ENCODE measurements around the gene HOXD13.

Gene HOXD13

DNA sequence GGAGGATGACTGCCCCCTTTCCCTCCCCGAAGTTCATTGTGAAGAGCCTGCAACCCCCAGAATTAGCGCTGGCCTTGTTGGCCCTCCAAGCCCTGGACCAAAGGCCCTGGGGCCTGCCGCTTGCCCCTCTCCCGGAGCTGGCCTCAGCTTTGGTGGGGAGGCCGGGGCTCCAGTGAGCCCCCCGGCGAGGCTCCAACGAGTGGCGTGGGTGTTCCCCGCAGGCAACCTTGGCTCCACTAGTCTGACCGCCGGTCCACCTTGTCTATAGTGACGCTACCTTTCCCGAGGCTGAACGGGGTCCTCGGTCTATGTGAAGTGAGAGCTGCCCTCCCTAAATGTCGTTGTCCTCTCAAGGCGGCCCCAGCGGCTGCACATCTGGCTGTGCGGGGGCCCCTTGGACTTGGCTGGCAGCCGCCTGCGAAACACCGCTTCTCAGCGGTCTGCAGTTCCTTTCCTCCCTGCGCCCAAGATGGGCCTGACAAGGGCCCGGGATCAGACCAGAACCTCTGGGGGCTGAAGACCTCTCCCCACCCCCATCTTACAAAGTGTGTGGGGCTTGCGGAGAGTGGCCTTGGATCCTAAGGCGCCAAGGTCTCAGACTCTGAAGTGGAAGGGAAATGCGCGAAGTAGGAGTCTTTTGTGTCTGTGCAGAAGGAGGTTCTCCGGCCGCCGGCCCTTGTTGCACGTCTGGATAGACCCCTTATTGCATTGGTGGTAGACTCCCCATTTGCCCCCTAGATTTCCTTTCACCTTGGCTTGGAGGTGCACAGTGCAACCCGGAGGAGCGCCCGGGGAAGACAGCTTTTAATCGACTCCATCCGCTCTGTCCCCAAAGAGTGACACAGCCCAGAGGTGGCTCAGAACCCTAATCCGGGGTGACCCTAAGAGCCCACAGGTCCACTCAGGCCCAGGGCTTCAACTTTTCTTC is 20.1 kb downstream of the HOXD13 start:
- Histone ChIP-seq H3K9ac (ENCODE audit: low read length) (no peak overlapping the region), H3K4me1 (ENCODE audit: control insufficient read depth, insufficient read depth, low read length) (peaks cover 5% of the 10 kb centered on the region), H3K27me3 (replicated peaks; ENCODE audit: control insufficient read depth, insufficient read depth, low read length) (peaks cover 82% of the 10 kb centered on the region), H3K4me3 (ENCODE audit: low read length) (no peak overlapping the region), H3K9me3 (ENCODE audit: control insufficient read depth, low read length) (peaks cover 4% of the 10 kb centered on the region), H3K36me3 (ENCODE audit: control insufficient read depth, insufficient read depth, low read length, severe bottlenecking) (no peaks in the 10 kb centered on the region)
- no peak for DNase-seq (ENCODE audit: low read depth)

DNA sequence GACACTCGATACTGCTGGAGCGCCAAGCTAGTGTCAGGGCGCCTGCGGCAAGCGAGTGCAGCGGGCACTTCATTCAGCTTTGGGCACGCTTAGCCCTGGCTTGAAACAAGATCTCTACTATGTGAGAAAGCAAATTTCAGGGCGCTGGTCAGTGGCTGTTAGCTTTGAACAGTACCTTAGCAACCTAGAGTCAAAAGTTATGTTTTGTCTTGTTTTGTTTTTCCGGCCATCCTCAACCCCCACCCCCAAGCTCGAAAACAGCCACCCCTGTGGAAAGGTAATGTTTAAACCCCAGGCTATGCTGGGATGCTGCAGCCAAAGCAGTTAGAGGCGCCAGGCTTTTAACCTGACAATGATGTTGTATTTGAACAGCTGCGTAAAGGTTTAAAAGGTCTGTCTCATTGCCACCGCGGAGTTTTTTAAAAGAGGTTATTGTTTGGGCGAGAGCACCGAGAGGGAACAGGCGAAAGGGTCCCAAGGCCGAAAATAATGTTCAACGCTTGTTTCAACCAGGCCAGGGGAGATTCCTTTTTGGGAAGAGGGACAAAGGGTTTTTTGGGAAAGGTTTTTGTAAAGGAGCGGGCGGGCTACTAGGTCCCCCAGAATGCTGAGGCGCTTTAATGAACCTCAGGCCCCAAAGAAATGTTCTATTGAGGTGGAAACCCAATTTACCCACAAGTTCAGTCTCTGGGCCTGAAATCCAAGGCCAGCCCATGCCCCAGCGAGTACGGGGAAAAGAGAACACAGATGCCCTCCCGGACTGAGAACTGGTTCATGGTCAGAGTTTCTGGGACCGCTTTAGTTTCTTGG is 21.8 kb downstream of the HOXD13 start:
- H3K4me1 ChIP-seq (ENCODE audit: control insufficient read depth, insufficient read depth, low read length): peaks cover 5% of the 10 kb centered on the region
- no peaks in the 10 kb centered on the region for H3K36me3 ChIP-seq (ENCODE audit: control insufficient read depth, insufficient read depth, low read length, severe bottlenecking)
- no peak overlapping the region for H3K4me3 ChIP-seq (ENCODE audit: low read length)
- H3K9ac ChIP-seq (ENCODE audit: low read length): no peak overlapping the region
- DNase-seq (ENCODE audit: low read depth): no peak
- H3K27me3 ChIP-seq (replicated peaks; ENCODE audit: control insufficient read depth, insufficient read depth, low read length): peaks cover 92% of the 10 kb centered on the region
- peaks cover 9% of the 10 kb centered on the region for H3K9me3 ChIP-seq (ENCODE audit: control insufficient read depth, low read length)

DNA sequence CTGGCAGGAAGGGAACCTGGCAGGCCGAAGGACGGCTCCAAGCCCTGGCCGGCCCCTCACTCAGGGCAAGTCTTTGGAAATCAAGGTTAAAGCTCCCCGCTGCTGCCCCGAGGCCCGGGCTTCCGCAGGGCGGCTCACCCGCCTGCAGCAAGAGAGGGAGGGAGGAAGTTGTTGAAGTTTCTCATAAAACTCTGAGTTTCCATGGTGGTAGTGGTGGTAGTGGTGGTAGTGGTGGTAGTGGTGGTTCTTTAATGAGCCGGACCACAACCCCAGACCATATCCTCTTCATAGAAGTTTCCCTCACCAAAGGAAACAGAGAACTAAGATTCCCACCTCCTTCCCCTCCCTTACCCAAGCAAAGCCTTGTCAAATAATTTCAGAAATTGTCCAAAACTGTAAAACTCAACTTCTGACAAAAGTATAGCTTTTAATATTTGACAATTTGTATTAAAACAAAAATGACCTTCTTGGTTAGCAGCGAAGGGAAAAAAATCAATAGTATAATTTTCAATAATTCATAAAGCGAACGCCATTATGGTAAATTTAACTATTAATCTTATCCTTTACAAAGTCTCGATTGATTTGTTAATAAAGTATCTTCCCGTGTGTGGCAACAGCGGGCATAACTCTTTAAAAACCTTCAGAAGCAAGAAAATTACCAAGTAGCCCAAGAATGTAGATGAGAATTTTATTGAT is 22.6 kb downstream of the HOXD13 start:
- Histone ChIP-seq H3K9me3 (ENCODE audit: control insufficient read depth, low read length) (peaks cover 9% of the 10 kb centered on the region), H3K27me3 (replicated peaks; ENCODE audit: control insufficient read depth, insufficient read depth, low read length) (peaks cover 92% of the 10 kb centered on the region), H3K4me1 (ENCODE audit: control insufficient read depth, insufficient read depth, low read length) (peaks cover 5% of the 10 kb centered on the region), H3K9ac (ENCODE audit: low read length) (no peak overlapping the region), H3K36me3 (ENCODE audit: control insufficient read depth, insufficient read depth, low read length, severe bottlenecking) (no peaks in the 10 kb centered on the region), H3K4me3 (ENCODE audit: low read length) (no peak overlapping the region)
- no peak for DNase-seq (ENCODE audit: low read depth)

DNA sequence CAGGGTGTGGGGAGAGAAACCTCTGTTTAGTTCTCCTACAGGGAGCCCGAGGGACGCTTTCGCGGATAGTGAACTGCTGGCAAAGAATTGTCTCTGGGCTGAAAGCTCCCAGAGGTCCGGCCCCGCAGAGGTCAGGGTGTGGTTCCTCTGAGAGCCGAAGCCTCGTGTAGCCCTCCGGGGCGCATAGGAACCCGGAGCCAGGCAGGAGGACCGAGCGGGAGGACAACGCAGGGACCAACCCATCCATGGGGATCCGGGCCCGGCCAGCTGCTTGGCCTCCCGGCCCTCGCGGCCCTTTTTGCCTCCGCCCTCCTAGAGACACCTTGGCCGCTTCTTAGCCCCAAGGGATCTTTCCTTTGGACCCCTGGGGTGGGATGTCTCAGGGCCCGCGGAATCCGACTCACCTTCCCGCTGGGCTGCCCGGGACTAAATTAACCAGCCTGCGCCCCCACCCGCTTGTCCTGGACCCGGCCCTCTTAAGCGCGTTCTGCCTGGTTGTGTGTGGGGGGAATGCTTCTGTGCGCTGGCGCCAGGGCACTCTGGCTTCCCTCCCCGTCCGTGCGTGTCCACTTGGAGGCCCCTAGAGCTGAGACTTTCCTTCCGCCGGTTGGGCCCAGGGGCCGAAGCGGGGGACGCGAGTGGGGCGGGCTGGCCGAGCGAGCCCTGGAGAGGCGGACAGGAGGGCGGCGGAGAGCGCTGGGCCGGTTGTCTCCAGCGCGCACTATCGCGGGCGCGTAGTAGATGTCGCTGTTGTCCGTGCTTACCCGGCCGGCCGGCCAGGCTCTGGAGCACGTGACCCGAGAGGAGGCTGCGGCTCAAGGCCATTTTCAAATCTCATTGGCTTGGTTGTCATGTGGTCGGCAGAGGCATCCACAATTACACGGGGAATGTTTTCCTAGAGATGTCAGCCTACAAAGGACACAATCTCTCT is 23.6 kb downstream of the HOXD13 start, which contains the start of gene HOXD10:
HOXD10 (plus strand) TSS at position 896 of the 931 bp plus-strand sequence. CDS start 56 bp downstream, outside the sequence.
- H3K4me3 ChIP-seq (ENCODE audit: low read length): peak within 1 kb of the TSS; percentile 73
- H3K27me3 ChIP-seq (replicated peaks; ENCODE audit: control insufficient read depth, insufficient read depth, low read length): peaks cover 92% of the 10 kb centered on the region
- H3K9ac ChIP-seq (ENCODE audit: low read length): peak within 1 kb of the TSS; percentile 62
- peaks cover 9% of the 10 kb centered on the region for H3K9me3 ChIP-seq (ENCODE audit: control insufficient read depth, low read length)
- peaks cover 5% of the 10 kb centered on the region for H3K4me1 ChIP-seq (ENCODE audit: control insufficient read depth, insufficient read depth, low read length)
- DNase-seq (ENCODE audit: low read depth): no peak
- no peaks in the 10 kb centered on the region for H3K36me3 ChIP-seq (ENCODE audit: control insufficient read depth, insufficient read depth, low read length, severe bottlenecking)

DNA sequence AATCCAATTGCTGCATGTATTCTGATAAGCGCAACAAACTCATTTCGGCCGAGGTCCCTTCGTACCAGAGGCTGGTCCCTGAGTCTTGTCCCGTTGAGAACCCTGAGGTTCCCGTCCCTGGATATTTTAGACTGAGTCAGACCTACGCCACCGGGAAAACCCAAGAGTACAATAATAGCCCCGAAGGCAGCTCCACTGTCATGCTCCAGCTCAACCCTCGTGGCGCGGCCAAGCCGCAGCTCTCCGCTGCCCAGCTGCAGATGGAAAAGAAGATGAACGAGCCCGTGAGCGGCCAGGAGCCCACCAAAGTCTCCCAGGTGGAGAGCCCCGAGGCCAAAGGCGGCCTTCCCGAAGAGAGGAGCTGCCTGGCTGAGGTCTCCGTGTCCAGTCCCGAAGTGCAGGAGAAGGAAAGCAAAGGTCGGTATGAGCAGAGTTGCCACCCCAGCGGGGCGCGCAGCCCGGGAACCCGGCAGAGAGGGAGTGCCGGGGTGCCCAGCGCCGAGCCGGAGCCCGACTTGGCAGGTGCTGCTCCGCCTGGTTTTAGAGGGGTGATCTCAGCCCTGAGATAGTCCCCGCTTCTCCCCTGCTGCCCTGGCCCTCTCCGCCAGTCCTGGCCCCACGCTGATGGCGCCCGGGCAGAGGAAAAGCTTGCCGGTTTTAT is 24.8 kb downstream of the HOXD13 start:
- no peaks in the 10 kb centered on the region for H3K36me3 ChIP-seq (ENCODE audit: control insufficient read depth, insufficient read depth, low read length, severe bottlenecking)
- no peak for DNase-seq (ENCODE audit: low read depth)
- peaks cover 86% of the 10 kb centered on the region for H3K27me3 ChIP-seq (replicated peaks; ENCODE audit: control insufficient read depth, insufficient read depth, low read length)
- peaks cover 5% of the 10 kb centered on the region for H3K4me1 ChIP-seq (ENCODE audit: control insufficient read depth, insufficient read depth, low read length)
- H3K9ac ChIP-seq (ENCODE audit: low read length): no peak overlapping the region
- H3K4me3 ChIP-seq (ENCODE audit: low read length): peak overlapping the region; percentile 73
- peaks cover 9% of the 10 kb centered on the region for H3K9me3 ChIP-seq (ENCODE audit: control insufficient read depth, low read length)

DNA sequence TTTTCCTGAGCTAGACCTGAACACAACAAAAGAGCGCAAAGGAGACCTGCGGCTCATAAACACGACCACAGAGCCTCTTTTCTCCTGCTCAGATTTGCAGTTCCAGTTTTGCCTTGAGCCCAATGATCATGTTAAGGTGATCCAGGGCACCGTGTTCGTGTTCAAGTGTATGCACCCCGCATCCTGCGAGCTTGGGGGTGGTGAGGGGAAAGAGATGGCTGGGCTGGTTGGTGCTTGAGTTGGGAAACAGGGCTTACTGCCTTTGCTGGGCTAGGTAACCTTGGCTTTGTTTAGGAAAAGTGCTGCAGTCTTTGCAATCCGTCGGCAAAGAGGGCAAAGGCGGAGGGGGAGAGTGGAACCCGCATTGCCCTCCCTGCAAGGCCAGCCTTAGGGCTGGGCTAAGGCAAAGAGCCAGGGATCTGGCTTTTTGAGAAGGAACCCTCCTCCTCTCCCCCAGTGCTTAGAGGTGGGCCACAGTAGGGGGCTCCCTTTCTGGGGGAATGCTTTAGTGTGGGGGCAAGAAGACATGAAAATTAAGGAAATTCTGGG is 25.4 kb downstream of the HOXD13 start:
- Histone ChIP-seq H3K9me3 (ENCODE audit: control insufficient read depth, low read length) (peaks cover 9% of the 10 kb centered on the region), H3K9ac (ENCODE audit: low read length) (no peak overlapping the region), H3K27me3 (replicated peaks; ENCODE audit: control insufficient read depth, insufficient read depth, low read length) (peaks cover 80% of the 10 kb centered on the region), H3K4me1 (ENCODE audit: control insufficient read depth, insufficient read depth, low read length) (peaks cover 5% of the 10 kb centered on the region), H3K36me3 (ENCODE audit: control insufficient read depth, insufficient read depth, low read length, severe bottlenecking) (no peaks in the 10 kb centered on the region), H3K4me3 (ENCODE audit: low read length) (no peak overlapping the region)
- DNase-seq (ENCODE audit: low read depth): no peak

DNA sequence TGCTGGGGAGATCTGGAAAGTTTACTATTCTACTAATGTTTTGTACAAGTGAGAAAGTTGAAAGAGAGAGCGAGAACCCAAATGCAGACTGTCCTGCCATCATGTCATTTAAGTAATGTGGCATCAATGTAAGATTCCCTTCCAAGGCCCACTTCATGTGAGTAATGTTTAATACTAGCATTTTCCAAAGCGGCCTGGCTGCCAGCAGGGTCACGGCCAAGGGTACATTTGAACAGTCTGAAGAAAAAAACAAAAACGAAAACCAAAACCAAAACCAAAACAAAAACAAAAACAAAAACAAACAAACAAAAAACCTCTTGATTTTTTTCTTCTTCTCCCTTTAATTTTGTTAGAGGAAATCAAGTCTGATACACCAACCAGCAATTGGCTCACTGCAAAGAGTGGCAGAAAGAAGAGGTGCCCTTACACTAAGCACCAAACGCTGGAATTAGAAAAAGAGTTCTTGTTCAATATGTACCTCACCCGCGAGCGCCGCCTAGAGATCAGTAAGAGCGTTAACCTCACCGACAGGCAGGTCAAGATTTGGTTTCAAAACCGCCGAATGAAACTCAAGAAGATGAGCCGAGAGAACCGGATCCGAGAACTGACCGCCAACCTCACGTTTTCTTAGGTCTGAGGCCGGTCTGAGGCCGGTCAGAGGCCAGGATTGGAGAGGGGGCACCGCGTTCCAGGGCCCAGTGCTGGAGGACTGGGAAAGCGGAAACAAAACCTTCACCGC is 26.2 kb downstream of the HOXD13 start:
- Histone ChIP-seq H3K9ac (ENCODE audit: low read length) (no peak overlapping the region), H3K27me3 (replicated peaks; ENCODE audit: control insufficient read depth, insufficient read depth, low read length) (peaks cover 72% of the 10 kb centered on the region), H3K4me3 (ENCODE audit: low read length) (no peak overlapping the region), H3K4me1 (ENCODE audit: control insufficient read depth, insufficient read depth, low read length) (peaks cover 5% of the 10 kb centered on the region), H3K9me3 (ENCODE audit: control insufficient read depth, low read length) (peaks cover 9% of the 10 kb centered on the region), H3K36me3 (ENCODE audit: control insufficient read depth, insufficient read depth, low read length, severe bottlenecking) (no peaks in the 10 kb centered on the region)
- no peak for DNase-seq (ENCODE audit: low read depth)

DNA sequence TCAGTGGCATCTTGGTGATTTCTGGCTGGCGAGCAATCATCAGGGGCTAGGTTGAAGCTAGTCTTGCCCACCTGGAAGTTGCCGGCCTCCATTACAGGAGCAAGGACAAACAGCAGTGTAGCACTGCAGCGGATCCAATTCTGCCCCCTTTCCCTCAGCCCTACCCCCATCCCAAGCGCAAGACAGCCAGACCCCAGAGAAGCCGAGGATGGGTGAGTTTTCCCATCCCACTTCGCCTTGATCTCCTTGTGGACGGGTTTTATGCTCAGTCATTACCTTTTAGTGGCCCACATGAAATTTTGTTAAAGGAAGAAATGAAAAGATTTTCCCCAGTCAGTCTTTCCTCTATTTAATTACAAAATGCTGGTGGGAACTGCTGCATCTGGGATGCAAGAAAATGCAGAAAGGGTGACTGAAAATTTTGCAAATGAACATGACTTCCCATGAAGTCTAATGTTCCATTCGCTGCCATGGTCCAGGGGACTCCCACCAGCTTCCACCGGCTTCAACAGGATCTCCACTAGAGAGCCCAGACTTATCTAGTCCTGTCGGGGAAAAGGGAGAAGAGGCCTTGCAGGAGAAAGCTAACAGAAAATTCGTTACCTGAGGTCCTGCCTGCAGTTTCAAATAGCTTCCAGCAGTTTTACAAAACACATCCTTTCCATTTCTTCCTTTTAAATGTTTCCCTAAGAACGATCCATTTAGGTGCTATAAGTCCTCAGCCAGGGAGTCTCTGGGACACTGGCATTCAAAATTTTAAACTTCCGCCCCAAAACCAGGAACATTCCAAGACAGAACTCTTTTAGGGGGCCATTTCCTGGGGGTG is 28.1 kb downstream of the HOXD13 start:
- H3K4me3 ChIP-seq (ENCODE audit: low read length): no peak overlapping the region
- no peak overlapping the region for H3K9ac ChIP-seq (ENCODE audit: low read length)
- no peaks in the 10 kb centered on the region for H3K36me3 ChIP-seq (ENCODE audit: control insufficient read depth, insufficient read depth, low read length, severe bottlenecking)
- peaks cover 5% of the 10 kb centered on the region for H3K4me1 ChIP-seq (ENCODE audit: control insufficient read depth, insufficient read depth, low read length)
- DNase-seq (ENCODE audit: low read depth): no peak
- peaks cover 56% of the 10 kb centered on the region for H3K27me3 ChIP-seq (replicated peaks; ENCODE audit: control insufficient read depth, insufficient read depth, low read length)
- peaks cover 9% of the 10 kb centered on the region for H3K9me3 ChIP-seq (ENCODE audit: control insufficient read depth, low read length)
